ENCODE results near the gene TFB1M.
"Not testable (repeated sequence)": the region's sequence is repeated elsewhere in the genome, so short reads cannot be mapped to it uniquely, and the experiment has no call there.

Gene TFB1M

DNA sequence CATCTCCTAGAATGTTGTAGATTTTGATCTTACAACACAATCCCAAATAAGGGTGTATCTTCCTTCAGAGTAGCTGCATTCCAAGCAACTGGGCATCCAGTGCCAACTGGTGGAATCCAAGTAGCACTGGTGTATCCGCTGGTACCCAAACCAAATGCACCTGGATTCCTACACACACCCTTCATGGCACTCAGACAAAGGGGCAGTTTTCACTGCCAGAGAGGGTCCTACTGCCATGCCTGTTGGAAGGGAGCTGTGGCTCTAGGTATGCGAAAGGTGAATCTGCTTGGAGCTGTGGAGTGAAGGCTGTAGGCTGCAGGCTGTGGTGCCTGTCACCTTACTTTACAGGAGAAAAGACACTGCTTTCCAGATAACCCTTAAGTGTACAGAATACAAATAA lies 67.5 kb downstream of the TFB1M start:
- H3K9me3 ChIP-seq (ENCODE audit: control insufficient read depth, low read depth, low read length): no peaks in the 10 kb centered on the region
- H3K27me3 ChIP-seq (ENCODE audit: control insufficient read depth, insufficient read depth, low read length): no peaks in the 10 kb centered on the region
- H3K4me1 ChIP-seq (ENCODE audit: control insufficient read depth, low read depth, low read length): no peaks in the 10 kb centered on the region
- H3K4me3 ChIP-seq (ENCODE audit: low read length): no peak overlapping the region
- peaks cover 29% of the 10 kb centered on the region for H3K36me3 ChIP-seq (ENCODE audit: control insufficient read depth, low read depth, low read length)
- no peak overlapping the region for H3K9ac ChIP-seq (ENCODE audit: low read length)
- no peak overlapping the region for H3K27ac ChIP-seq (ENCODE audit: low read length)

DNA sequence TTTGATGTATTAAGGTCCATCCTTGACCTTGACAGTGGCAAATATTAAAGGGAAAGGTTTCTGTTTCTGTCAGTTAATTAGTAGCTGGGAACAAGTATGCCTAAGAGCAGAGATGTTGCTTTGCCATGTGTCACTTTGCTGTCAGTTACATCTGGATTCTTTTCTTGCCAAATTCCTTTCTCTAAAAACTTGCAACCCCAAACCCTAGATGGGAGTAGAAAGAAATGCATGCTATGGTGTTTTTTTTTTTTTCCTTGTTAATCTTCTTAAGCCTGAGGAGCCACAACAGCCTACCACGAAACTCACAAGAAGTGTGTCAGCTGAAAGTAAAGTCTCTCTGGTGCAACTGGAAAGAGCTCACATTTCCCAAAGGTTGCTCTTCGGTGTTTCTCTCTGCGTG lies 68.5 kb downstream of the TFB1M start:
- Histone ChIP-seq H3K4me1 (ENCODE audit: control insufficient read depth, low read depth, low read length) (no peaks in the 10 kb centered on the region), H3K27ac (ENCODE audit: low read length) (no peak overlapping the region), H3K9ac (ENCODE audit: low read length) (no peak overlapping the region), H3K27me3 (ENCODE audit: control insufficient read depth, insufficient read depth, low read length) (no peaks in the 10 kb centered on the region), H3K4me3 (ENCODE audit: low read length) (no peak overlapping the region), H3K9me3 (ENCODE audit: control insufficient read depth, low read depth, low read length) (no peaks in the 10 kb centered on the region), H3K36me3 (ENCODE audit: control insufficient read depth, low read depth, low read length) (peaks cover 19% of the 10 kb centered on the region)

DNA sequence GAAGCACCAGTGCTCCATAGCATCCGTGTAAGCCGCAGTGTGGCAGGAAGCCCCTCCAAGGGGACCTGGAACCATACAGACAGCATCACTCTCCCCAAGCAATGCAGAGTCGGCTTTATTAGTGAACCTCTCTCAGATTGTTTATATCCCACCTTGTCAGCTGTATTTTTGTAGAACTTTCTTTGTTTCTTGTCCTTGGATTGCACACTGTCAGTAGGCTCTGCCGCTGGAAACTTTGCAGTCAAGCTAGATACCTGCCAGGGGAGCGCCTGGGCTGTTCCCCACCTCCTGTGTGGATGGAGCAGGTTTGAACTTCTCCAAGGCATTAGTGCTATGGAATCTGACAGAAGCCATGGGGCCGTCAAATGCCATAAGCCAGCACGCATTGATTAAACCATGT lies 69.1 kb downstream of the TFB1M start:
- H3K27ac ChIP-seq (ENCODE audit: low read length): no peak overlapping the region

DNA sequence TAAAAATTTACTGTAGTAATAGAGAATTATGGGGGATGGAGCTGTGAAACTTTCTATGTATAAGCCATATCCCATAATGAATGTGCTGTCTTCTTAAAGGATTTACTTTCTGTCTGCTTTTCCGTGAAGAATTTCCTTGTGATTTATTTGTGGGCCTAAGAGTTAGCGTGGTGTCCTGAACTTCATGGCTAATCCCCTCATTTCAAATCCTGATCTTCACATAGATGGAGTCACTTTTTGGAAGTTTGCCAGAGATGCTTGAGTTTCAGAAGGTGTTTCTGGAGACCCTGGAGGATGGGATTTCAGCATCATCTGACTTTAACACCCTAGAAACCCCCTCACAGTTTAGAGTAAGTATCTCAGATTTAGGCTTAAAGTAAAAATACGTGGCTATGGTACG lies 69.8 kb downstream of the TFB1M start:
- H3K27ac ChIP-seq (ENCODE audit: low read length): no peak overlapping the region
- peaks cover 9% of the 10 kb centered on the region for H3K36me3 ChIP-seq (ENCODE audit: control insufficient read depth, low read depth, low read length)
- no peaks in the 10 kb centered on the region for H3K27me3 ChIP-seq (ENCODE audit: control insufficient read depth, insufficient read depth, low read length)
- no peaks in the 10 kb centered on the region for H3K9me3 ChIP-seq (ENCODE audit: control insufficient read depth, low read depth, low read length)
- H3K4me3 ChIP-seq (ENCODE audit: low read length): no peak overlapping the region
- H3K4me1 ChIP-seq (ENCODE audit: control insufficient read depth, low read depth, low read length): no peaks in the 10 kb centered on the region
- H3K9ac ChIP-seq (ENCODE audit: low read length): no peak overlapping the region

More for the DNA sequence above, 69.1 kb downstream of the TFB1M start:
- H3K9me3 ChIP-seq (ENCODE audit: control insufficient read depth, low read depth, low read length): no peaks in the 10 kb centered on the region
- no peak overlapping the region for H3K4me3 ChIP-seq (ENCODE audit: low read length)
- H3K27me3 ChIP-seq (ENCODE audit: control insufficient read depth, insufficient read depth, low read length): no peaks in the 10 kb centered on the region
- H3K4me1 ChIP-seq (ENCODE audit: control insufficient read depth, low read depth, low read length): no peaks in the 10 kb centered on the region
- no peak overlapping the region for H3K9ac ChIP-seq (ENCODE audit: low read length)
- H3K36me3 ChIP-seq (ENCODE audit: control insufficient read depth, low read depth, low read length): peaks cover 15% of the 10 kb centered on the region

DNA sequence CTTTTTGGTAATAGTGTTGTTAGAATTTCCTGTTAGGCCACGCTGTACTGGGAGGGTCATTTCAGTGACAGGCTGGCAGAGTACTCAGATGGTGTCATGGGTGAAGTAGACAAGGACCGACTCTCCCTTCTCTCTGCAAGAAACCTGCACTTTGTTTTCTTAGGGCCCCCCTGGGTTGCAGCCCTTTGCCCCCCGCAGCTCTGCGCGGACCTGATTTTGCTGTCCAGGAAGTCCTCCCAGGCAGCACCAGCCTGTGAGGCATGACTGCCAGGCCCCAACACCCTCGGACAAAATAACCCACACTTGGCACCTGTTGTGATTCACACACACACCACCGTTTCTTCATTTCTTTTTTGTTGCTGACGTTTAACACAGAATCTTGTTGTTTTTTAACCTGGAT lies 72.3 kb downstream of the TFB1M start:
- Histone ChIP-seq H3K27ac (ENCODE audit: low read length) (no peak overlapping the region), H3K4me3 (ENCODE audit: low read length) (no peak overlapping the region), H3K27me3 (ENCODE audit: control insufficient read depth, insufficient read depth, low read length) (no peaks in the 10 kb centered on the region)

DNA sequence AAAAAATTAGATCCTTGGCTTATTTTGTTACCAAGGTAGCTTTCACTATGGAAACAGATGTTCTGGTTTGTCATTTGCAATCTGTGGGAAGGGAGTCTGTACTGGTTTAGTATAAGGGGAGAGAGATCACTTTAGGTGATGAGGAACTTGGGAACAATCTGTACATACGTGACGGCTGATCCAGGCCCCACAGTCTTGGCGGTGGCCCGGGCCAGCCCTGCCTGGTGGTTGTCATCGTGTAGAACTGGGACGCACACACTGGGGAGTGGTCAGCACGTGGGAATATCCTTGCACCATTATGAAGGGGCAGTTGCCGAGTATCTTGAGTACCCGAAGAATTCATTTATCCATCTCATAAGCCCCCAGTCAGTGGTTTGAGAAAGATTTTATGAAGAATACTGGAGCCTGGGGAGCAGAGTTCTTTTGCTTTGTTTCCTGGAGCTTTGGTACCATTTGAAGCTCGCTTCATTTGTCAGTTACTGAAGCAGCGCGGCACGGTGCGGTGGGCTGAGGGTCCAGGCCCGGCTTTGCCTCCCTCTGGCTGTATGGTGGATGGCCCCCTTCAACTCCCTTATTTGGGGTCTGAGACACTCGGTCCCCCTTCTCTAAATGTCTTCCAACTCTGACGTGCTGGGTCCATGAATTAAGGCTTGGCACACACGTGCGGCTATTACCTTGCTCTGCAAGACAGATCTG lies 73.2 kb downstream of the TFB1M start:
- H3K4me1 ChIP-seq (ENCODE audit: control insufficient read depth, low read depth, low read length): no peaks in the 10 kb centered on the region
- H3K9me3 ChIP-seq (ENCODE audit: control insufficient read depth, low read depth, low read length): no peaks in the 10 kb centered on the region
- H3K27ac ChIP-seq (ENCODE audit: low read length): no peak overlapping the region
- H3K9ac ChIP-seq (ENCODE audit: low read length): no peak overlapping the region
- H3K27me3 ChIP-seq (ENCODE audit: control insufficient read depth, insufficient read depth, low read length): no peaks in the 10 kb centered on the region
- peaks cover 2% of the 10 kb centered on the region for H3K36me3 ChIP-seq (ENCODE audit: control insufficient read depth, low read depth, low read length)
- no peak overlapping the region for H3K4me3 ChIP-seq (ENCODE audit: low read length)

More for the DNA sequence above, 72.3 kb downstream of the TFB1M start:
- no peaks in the 10 kb centered on the region for H3K4me1 ChIP-seq (ENCODE audit: control insufficient read depth, low read depth, low read length)
- H3K9ac ChIP-seq (ENCODE audit: low read length): no peak overlapping the region
- H3K9me3 ChIP-seq (ENCODE audit: control insufficient read depth, low read depth, low read length): no peaks in the 10 kb centered on the region
- H3K36me3 ChIP-seq (ENCODE audit: control insufficient read depth, low read depth, low read length): peaks cover 5% of the 10 kb centered on the region

DNA sequence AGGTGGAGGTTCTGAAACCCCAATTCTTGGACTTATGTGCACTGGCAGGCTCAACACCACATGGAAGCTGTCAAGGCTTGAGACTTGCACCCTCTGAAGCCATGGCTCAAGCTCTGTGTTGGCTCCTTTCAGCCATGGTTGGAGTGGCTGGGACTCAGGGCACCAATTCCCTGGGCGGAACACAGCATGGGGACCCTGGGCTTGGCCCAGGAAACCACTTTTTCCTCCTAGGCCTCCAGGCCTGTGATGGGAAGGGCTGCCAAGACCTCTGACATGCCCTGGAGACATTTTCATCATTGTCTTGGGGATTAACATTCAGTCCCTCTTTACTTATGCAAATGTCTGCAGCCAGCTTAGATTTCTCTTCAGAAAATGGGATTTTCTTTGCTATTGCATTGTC lies 76.7 kb downstream of the TFB1M start:
- Histone ChIP-seq H3K36me3 (ENCODE audit: control insufficient read depth, low read depth, low read length) (no peaks in the 10 kb centered on the region), H3K27me3 (ENCODE audit: control insufficient read depth, insufficient read depth, low read length) (no peaks in the 10 kb centered on the region), H3K4me3 (ENCODE audit: low read length) (no peak overlapping the region), H3K9me3 (ENCODE audit: control insufficient read depth, low read depth, low read length) (no peaks in the 10 kb centered on the region), H3K4me1 (ENCODE audit: control insufficient read depth, low read depth, low read length) (no peaks in the 10 kb centered on the region), H3K27ac (ENCODE audit: low read length) (no peak overlapping the region), H3K9ac (ENCODE audit: low read length) (no peak overlapping the region)

DNA sequence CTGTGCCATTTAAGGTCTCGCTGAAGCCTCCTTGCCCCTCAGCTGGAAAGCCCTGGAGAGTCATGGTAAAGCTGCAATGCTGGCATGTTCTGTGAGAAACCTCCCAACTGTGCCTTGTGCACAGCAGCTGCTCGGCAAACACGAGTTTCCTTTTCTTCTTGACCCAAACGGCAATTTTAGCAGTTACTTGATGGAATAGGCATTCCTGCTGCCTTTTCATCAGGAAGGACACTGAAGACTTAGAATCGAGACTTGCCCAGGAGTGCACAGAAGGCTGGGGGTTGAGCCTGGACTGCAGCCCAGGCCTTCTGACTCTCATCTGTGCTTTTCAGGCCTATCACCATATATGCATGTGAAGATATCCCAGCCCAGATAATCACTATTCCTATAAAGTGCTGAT lies 79.2 kb downstream of the TFB1M start:
- H3K9ac ChIP-seq (ENCODE audit: low read length): no peak overlapping the region
- H3K9me3 ChIP-seq (ENCODE audit: control insufficient read depth, low read depth, low read length): no peaks in the 10 kb centered on the region
- H3K27ac ChIP-seq (ENCODE audit: low read length): no peak overlapping the region
- H3K36me3 ChIP-seq (ENCODE audit: control insufficient read depth, low read depth, low read length): no peaks in the 10 kb centered on the region
- no peak overlapping the region for H3K4me3 ChIP-seq (ENCODE audit: low read length)
- H3K27me3 ChIP-seq (ENCODE audit: control insufficient read depth, insufficient read depth, low read length): no peaks in the 10 kb centered on the region
- no peaks in the 10 kb centered on the region for H3K4me1 ChIP-seq (ENCODE audit: control insufficient read depth, low read depth, low read length)

DNA sequence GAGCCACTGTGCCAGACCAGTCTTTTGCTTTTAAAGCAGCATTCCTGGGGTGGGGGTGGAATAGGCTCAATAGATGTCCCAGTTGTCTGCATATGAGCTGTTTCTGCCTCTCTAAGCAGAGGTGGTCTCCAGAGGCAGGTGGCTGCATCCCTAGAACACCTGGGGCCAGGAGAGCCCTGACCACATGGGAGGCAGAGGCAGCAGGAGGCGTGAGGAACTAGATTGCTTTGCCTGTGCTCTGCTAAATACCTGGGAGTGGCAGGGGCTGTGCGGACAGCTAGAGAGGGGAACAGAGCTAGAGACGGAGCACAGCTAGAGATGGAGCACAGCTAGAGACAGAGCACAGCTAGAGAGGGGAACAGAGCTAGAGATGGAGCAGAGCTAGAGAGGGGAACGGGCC lies 79.6 kb downstream of the TFB1M start:
- Histone ChIP-seq H3K4me1 (ENCODE audit: control insufficient read depth, low read depth, low read length) (no peaks in the 10 kb centered on the region), H3K36me3 (ENCODE audit: control insufficient read depth, low read depth, low read length) (no peaks in the 10 kb centered on the region), H3K4me3 (ENCODE audit: low read length) (no peak overlapping the region), H3K9me3 (ENCODE audit: control insufficient read depth, low read depth, low read length) (no peaks in the 10 kb centered on the region), H3K9ac (ENCODE audit: low read length) (no peak overlapping the region), H3K27ac (ENCODE audit: low read length) (no peak overlapping the region), H3K27me3 (ENCODE audit: control insufficient read depth, insufficient read depth, low read length) (no peaks in the 10 kb centered on the region)

DNA sequence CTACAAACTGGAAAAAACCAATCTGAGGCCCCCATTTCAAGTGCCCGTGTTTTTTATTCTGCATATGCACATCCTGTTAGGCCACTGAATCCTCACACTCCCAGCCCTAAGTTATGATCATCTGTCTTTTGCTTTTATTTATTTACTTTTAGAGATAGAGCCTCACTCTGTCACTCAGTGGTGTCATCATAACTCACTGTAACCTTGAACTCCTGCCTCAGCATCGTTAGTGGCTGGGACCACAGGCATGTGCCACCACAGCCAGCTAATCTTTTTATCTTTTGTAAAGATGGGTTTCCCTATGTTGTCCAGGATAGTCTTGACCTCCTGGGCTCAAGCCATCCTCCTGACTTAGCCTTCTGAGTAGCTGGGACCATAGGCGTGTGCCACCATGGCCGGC lies 80.1 kb downstream of the TFB1M start:
- no peak overlapping the region for H3K4me3 ChIP-seq (ENCODE audit: low read length)
- no peaks in the 10 kb centered on the region for H3K27me3 ChIP-seq (ENCODE audit: control insufficient read depth, insufficient read depth, low read length)
- H3K9ac ChIP-seq (ENCODE audit: low read length): no peak overlapping the region
- H3K36me3 ChIP-seq (ENCODE audit: control insufficient read depth, low read depth, low read length): no peaks in the 10 kb centered on the region
- H3K9me3 ChIP-seq (ENCODE audit: control insufficient read depth, low read depth, low read length): no peaks in the 10 kb centered on the region
- no peak overlapping the region for H3K27ac ChIP-seq (ENCODE audit: low read length)
- no peaks in the 10 kb centered on the region for H3K4me1 ChIP-seq (ENCODE audit: control insufficient read depth, low read depth, low read length)

DNA sequence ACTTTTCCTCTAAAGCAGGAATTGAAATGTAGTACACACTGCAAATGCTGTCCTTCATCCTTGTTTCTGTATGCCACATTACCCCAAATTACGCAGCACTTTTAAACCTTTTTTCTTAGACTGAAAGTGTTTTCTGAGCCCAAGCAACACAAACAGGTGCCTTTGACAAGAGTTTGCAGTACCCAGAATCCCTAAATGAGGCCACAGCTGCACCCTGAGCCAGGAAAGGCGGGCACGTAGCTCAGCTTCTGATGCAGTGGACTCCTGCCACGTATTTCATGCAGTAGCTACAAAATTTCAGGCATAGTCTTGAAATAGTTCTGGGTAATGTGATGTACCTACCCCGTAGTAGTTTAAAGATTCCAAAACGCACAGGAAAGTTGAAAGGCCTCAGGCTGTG lies 81.4 kb downstream of the TFB1M start:
- H3K36me3 ChIP-seq (ENCODE audit: control insufficient read depth, low read depth, low read length): no peaks in the 10 kb centered on the region
- no peak overlapping the region for H3K4me3 ChIP-seq (ENCODE audit: low read length)
- H3K27me3 ChIP-seq (ENCODE audit: control insufficient read depth, insufficient read depth, low read length): no peaks in the 10 kb centered on the region
- no peaks in the 10 kb centered on the region for H3K9me3 ChIP-seq (ENCODE audit: control insufficient read depth, low read depth, low read length)
- H3K4me1 ChIP-seq (ENCODE audit: control insufficient read depth, low read depth, low read length): no peaks in the 10 kb centered on the region
- H3K27ac ChIP-seq (ENCODE audit: low read length): no peak overlapping the region
- H3K9ac ChIP-seq (ENCODE audit: low read length): no peak overlapping the region

DNA sequence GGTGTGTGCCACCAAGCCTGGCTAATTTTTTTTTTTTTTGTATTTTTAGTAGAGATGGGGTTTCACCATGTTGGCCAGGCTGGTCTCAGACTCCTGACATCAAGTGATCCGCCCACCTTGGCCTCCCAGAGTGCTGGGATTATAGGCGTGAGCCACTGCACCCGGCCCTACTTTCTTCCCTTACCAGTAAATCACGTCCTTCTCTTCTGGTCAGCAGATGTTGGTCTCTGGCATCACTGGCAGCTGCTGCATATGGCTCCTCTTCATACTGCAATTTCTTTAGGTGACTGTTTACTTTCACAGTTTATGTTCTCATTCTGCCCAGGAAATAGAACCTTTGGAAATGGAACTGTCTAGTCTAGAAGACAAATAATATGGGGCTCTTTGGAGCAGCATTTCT lies 83.3 kb downstream of the TFB1M start:
- H3K4me3 ChIP-seq (ENCODE audit: low read length); H3K27me3 ChIP-seq (ENCODE audit: control insufficient read depth, insufficient read depth, low read length); H3K36me3 ChIP-seq (ENCODE audit: control insufficient read depth, low read depth, low read length); H3K9ac ChIP-seq (ENCODE audit: low read length); H3K9me3 ChIP-seq (ENCODE audit: control insufficient read depth, low read depth, low read length); H3K27ac ChIP-seq (ENCODE audit: low read length): not testable (repeated sequence)
- H3K4me1 ChIP-seq (ENCODE audit: control insufficient read depth, low read depth, low read length): peaks cover 10% of the 10 kb centered on the region
